GM18861 (cell line): Measurements from ENCODE around the gene IRF1.
A peak's percentile ranks its signal among the peaks of the same experiment; 100 is the strongest.

Source experiments
- ATAC-seq: cut with Tn5 transposase; IDR thresholded peaks from one replicate; pipeline ENCODE4 v1.9.1; 2021; ENCODE audit not compliant: unreplicated experiment

IRF1 gene

DNA sequence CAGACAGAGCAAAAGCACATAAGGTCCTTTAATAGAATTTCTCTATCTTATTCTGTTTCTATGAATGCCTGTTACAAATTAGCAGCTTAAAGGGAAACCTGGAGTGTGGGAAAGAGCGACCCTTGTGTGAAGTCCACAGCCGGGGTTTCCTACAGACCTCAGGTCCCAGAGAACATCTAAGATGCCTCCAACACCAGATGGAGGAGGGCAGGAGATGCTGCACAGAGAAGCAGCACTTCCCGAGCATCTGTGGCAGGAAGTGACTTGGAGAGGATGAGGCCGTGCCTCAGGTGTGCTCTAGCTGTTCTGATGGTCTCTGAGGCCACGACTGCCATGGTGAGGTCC is 26.8 kb downstream of the IRF1 start:
- ATAC-seq = no peak

GRCh38 chr5:132462856-132463745 is 27.5 kb downstream of the IRF1 start:
- no peak for ATAC-seq

- ATAC-seq = no peak
Observed at GRCh38 chr5:132462333-132462732, 28.2 kb downstream of the IRF1 start.

DNA sequence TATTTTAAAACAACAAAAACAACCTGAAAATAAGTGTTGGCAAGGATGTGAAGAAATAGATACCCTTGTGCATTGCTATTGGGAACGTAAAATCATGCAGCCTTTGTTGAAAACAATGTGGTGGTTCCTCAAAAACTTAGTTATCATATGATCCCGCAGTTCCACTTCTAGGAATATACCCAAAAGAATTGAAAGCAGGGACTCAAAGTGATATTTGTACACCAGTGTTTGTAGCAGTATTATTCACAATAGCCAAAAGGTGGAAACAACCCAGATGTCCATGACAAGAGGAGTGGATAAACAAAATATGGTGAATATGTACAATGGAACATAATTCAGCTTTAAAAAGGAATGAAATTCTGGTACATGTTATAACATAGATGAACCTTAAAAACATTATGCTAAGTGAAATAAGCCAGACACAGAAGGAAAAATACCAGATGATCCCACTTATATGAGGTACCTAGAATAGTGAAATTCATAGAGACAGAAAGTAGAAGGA is 29.0 kb downstream of the IRF1 start:
- ATAC-seq = no peak

DNA sequence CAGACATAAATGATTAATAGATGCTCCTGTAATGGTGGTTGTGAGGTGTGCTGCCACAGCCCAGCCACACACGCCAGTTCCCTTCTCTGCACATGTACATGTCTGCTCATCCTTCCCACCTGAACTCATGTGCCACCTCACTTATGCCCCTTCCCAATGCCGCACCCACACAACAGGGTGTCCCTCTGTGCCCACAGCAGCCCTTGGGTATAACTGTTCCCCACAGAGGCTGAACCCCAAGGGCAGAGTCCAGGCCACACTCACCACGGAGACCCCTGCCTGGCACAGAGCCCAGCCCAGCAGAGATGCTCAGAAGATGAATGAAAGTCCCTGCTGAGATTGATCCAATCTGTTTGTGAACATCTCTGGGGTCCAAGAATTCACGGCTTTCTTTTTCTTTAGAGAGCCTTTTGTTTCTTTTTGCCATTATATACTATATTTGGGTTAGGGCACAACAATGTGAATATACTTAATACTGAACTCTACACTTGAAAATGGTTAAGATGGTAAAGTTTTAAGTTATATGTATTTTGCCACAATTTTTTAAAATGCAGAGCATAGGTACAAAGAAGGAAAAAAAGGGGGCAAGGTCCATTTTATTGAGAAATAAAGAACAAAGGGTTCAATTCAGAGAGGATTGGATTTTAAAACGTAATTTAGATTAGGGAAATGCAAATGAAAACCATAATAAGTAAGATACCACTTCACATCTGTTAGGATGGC is 29.6 kb downstream of the IRF1 start:
- no peak for ATAC-seq

- no peak for ATAC-seq
Observed at GRCh38 chr5:132459983-132460838, 30.4 kb downstream of the IRF1 start.

GRCh38 chr5:132459031-132459982 is 31.3 kb downstream of the IRF1 start:
- ATAC-seq = no peak

DNA sequence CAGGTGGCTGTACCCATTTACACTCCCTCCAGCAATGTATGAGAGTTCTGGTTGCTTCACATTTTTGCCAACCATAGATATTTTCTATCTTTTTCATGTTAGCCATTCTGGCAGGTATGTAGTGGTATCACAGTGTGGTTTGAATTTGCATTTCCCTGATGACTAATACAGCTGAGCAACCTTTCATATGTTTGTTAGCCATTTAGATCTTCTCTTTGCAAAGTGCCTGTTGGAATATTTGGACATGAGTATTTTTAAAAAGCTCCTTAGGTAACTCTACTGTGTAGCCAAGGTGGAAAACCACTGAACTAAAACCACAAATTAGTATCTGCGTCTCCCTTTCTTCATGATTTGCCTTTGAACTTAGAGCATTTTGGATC is 31.9 kb downstream of the IRF1 start:
- ATAC-seq = peak; percentile 47

GRCh38 chr5:132458226-132458560 is 32.4 kb downstream of the IRF1 start:
- ATAC-seq = no peak

DNA sequence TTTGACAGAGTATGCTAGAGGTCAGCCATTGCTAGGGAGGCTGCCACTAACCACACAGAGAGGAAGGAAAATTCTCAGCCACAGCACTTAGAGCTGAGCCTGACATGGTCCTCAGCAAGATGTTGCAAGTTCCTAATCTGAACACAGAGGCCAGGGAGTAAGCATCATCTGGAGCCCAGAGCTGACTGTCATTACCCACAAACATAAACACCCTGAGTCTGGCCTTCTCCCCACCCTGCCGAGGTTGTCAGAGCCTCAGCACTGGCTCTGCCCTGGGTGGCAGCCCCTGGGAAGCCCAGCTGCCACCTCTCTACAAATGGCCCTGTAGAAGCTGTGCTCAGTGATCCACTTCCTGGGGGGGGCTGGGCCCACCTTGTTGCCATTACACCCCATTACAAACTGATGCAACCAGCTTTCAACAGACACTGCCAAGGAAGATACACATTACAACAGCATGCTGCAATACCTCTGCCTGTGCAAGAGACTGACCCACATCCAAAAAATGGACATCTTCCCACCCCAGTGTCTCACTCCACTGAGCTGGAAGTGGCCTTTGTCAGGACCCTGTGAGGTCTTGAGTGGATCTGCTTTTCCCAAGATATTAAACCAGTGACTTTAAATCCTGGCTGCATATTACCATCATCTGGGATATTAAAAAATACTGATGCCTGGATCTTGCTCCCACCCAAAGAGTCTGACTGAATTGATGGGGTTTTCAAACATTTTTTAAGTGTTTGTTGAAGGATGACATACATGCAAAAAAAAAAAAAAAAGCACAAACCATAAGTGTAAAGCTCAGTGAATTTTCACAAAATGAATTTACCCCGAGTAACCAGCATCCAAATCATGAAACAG is 33.0 kb downstream of the IRF1 start:
- ATAC-seq = no peak

DNA sequence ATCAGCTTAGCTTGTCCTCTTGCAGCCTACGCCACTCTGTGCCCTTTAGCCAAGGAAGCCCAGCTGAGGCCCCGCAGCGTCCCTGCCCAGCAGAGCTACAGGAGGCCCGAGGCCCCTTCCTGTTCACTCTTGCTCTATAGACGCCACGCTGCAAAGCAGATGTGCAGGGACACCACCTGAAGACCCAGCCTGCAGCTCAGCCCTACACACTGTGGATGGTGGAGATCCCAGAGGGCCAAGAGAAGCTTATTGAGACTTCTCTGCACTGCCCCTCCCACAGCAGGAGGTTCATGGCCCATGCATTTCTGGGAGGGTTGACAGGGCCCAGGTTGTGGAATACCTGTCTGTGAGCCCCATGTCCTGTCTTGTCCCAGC is 33.6 kb downstream of the IRF1 start:
- ATAC-seq = peak; percentile 14

GRCh38 chr5:132456296-132456986 is 34.1 kb downstream of the IRF1 start:
- ATAC-seq = peak; percentile 33

GRCh38 chr5:132455614-132456115 is 34.9 kb downstream of the IRF1 start:
- ATAC-seq = peak; percentile 4

DNA sequence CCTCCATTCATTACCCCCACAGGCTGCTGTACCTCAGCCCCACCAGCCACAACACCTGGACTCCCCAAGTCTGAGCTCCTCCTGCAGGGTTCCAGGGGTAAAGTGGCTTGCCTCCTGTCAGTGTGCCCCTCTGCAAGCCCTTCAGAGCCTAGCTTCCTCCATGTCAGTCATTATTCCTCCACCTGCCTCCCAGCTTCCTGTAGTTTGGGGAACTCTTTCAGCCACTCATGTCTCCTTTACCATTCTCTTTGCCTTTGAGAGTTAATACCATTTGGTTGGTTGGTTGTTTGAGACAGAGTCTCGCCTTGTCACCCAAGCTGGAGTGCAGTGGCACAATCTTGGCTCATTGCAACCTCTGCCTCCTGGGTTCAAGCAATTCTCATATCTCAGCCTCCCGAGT is 36.2 kb downstream of the IRF1 start:
- ATAC-seq = no peak

DNA sequence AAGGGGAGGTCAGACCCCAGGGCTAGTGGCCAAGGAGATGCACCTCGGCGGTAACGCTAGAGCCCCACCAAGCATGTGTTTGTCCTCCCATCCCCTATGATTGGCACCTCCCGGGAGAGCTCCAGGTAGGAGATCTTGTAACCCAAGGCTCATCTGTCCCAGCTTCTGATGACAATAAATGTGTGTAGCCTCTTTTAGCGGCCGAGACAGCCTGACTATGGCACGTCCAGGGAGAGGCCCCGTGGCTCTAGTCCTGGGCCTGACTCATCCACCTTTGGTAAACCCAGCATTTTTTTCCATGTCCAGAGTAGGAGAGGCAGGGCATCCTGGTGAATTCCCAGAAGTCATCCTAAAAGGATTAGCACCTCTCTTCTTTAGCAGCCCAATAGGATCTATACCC is 39.2 kb downstream of the IRF1 start:
- ATAC-seq = no peak

GRCh38 chr5:132449060-132449459 is 41.5 kb downstream of the IRF1 start:
- ATAC-seq = no peak

DNA sequence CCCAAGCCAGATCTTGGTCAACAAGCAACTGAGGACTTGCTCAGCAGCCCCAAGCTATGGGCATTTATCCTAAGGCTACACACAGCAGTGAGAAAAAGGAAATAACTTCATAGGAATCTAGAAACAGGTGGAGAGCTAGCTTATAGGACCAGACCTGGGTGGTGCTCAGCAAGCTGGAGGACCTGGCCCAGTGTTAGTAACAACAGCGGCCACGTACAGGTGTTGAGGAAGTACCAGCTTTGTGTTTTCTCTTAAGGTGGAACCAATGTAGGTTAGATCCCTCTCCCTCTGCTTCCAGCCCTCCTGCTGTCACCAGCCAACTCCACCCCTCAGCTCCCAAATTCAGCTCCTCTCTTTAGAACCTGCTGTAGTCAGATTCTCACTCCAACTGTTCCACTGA is 43.4 kb downstream of the IRF1 start:
- no peak for ATAC-seq

DNA sequence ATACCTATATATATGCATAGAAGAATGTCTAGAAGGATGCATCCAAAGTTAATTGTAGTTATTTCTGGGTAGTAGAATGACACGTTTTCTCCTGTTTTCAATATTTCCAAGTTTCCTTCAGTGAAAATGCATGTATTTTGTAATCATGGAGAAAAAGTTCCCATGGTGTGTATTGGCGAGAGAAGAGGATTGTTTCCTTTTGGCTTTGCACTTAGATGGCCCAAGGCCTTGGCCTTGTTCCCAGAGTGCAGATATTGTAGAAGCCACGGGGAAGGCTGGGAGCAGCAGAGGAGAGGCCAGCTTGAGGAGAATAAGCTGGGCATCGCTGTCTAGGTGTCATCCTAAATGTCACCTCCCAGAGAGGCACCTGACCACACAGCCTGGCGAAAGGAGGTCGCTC is 44.0 kb downstream of the IRF1 start:
- ATAC-seq = no peak

DNA sequence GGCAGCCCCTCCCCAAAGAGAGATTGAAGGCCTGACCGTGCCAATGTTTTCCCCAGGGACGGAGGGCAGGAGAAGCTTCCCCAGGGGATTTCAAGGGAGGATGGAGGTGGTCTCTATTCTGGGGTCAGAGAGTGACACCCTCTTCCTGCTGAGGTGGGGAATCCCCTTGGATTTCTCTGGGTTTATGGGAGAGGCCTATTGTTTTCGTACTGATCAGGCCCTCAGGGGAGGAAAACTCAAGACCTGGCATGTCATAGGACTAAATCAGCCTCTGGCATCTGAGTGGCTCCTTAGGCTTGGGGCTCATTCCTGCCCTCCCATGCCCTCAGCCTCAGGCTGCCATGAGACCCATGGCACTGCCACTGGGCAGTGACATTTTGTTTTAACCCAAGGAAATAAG is 44.6 kb downstream of the IRF1 start:
- ATAC-seq = no peak
